Caco-2 (cell line): ENCODE results near the gene RALGDS. TPM values are rescaled to one million over a fixed set of nuclear protein-coding genes. Genes with fewer than 3 reads are reported as not detected.

Experiments used
- BruUV-seq: library from RNA; stranded (reverse); fragments of 400-500 nt; replicated peaks from 2 replicates; lab custom pipeline; 2021; lab: Mats Ljungman, UMichigan
- CTCF ChIA-PET: fragments of 300-600 bp; sonication (Branson Sonifier 250); formaldehyde crosslinking; loops from one replicate; lab custom pipeline; 2022; ENCODE audit warnings: antibody characterized with exemption; lab: Charles Lee
- POLR2A ChIA-PET: fragments of 300-600 bp; sonication (Branson Sonifier 250); formaldehyde crosslinking; loops from one replicate; lab custom pipeline; 2022; ENCODE audit warnings: antibody characterized with exemption; lab: Charles Lee
- DNase-seq, 2 experiments: peaks; one replicate each; pipeline versions ENCODE4 v3.0.0 to v3.0.0-alpha.2; 2020 to 2022
- H3K27me3 ChIP-seq: replicated peaks from 2 replicates; pipeline ENCODE4 v1.6.0; 2011; ENCODE audit warnings: low read length; ENCODE audit not compliant: control insufficient read depth, insufficient read depth
- H3K36me3 ChIP-seq: 2 replicates; pipeline ENCODE4 v1.5.1; 2011; ENCODE audit warnings: low read length; ENCODE audit not compliant: control insufficient read depth, insufficient read depth
- H3K4me1 ChIP-seq: fragments of 250-450 bp; sonication (Bioruptor Pico); 2 replicates; pipeline ENCODE4 v1.5.1; 2020; ENCODE audit warnings: mild to moderate bottlenecking
- H3K4me3 ChIP-seq: 2 replicates; pipeline ENCODE4 v1.5.1; 2011; ENCODE audit warnings: low read depth, mild to moderate bottlenecking, control low read depth, low read length
- H3K9me3 ChIP-seq: fragments of 250-450 bp; sonication (Bioruptor Pico); 2 replicates; pipeline ENCODE4 v1.5.1; 2020; ENCODE audit warnings: mild to moderate bottlenecking, moderate library complexity
- H3K27ac Mint-ChIP-seq: one replicate; pipeline ENCODE4 v1.8.0; 2022; ENCODE audit warnings: mixed read lengths; ENCODE audit not compliant: unreplicated experiment
- H3K27me3 Mint-ChIP-seq: one replicate; pipeline ENCODE4 v1.8.0; 2022; ENCODE audit warnings: mixed read lengths; ENCODE audit not compliant: insufficient read depth, unreplicated experiment
- H3K36me3 Mint-ChIP-seq: one replicate; pipeline ENCODE4 v1.8.0; 2022; ENCODE audit warnings: mild to moderate bottlenecking, mixed read lengths; ENCODE audit not compliant: insufficient read depth, unreplicated experiment
- H3K4me1 Mint-ChIP-seq: one replicate; pipeline ENCODE4 v1.8.0; 2022; ENCODE audit warnings: low read depth, mixed read lengths; ENCODE audit not compliant: unreplicated experiment
- H3K4me3 Mint-ChIP-seq: one replicate; pipeline ENCODE4 v1.8.0; 2022; ENCODE audit warnings: mild to moderate bottlenecking, moderate library complexity, mixed read lengths; ENCODE audit not compliant: unreplicated experiment
- H3K9me3 Mint-ChIP-seq: one replicate; pipeline ENCODE4 v1.8.0; 2022; ENCODE audit warnings: mixed read lengths; ENCODE audit not compliant: unreplicated experiment
- intact Hi-C: fragments of 100-400 bp; cut with micrococcal nuclease; formaldehyde crosslinking; loops from one replicate; pipeline ENCODE4 v1.10.0; 2022; ENCODE audit not compliant: unreplicated experiment
- total RNA-seq: library from RNA; stranded (reverse); gene quantifications from 2 replicates; pipeline ENCODE4 v1.2.3, GENCODE V29; 2022
- TF ChIP-seq, protein P1 (sequence below), 2 experiments: fragments of 200-600 bp in 1 of 2; IDR thresholded peaks; 1 replicate in 1 of 2; 2 replicates in 1 of 2; pipeline versions ENCODE4 v1.5.1 to v1.8.0; 2011 to 2022; ENCODE audit warnings: antibody characterized with exemption in 1 of 2, control low read depth in 1 of 2, inconsistent platforms in 1 of 2, low read depth in 1 of 2, low read length in 1 of 2, mild to moderate bottlenecking in 1 of 2, moderate library complexity in 1 of 2; ENCODE audit not compliant: insufficient read depth in 1 of 2, severe bottlenecking in 1 of 2, unreplicated experiment in 1 of 2

RALGDS gene
- total RNA-seq, 1 experiment from 2014 or later: 18.7 TPM

- no peaks in the 10 kb centered on the region for H3K27me3 ChIP-seq
- no peak for DNase-seq
- Mint-ChIP-seq H3K4me3 (no peak overlapping the region), H3K4me1 (no peaks in the 10 kb centered on the region), H3K9me3 (no peaks in the 10 kb centered on the region), H3K27ac (no peak overlapping the region), H3K27me3 (no peaks in the 10 kb centered on the region), H3K36me3 (peaks cover 31% of the 10 kb centered on the region)
- ChIA-PET CTCF (interaction anchor here (0.6 to 1.0 kb wide), 4 partner anchors 35 to 42 kb away, joined by 3 to 5 read pairs (median 4); no protein-coding TSS in a partner anchor), POLR2A (no interaction called here)
- H3K9me3 ChIP-seq: no peaks in the 10 kb centered on the region
- TF ChIP-seq, protein P1, sequence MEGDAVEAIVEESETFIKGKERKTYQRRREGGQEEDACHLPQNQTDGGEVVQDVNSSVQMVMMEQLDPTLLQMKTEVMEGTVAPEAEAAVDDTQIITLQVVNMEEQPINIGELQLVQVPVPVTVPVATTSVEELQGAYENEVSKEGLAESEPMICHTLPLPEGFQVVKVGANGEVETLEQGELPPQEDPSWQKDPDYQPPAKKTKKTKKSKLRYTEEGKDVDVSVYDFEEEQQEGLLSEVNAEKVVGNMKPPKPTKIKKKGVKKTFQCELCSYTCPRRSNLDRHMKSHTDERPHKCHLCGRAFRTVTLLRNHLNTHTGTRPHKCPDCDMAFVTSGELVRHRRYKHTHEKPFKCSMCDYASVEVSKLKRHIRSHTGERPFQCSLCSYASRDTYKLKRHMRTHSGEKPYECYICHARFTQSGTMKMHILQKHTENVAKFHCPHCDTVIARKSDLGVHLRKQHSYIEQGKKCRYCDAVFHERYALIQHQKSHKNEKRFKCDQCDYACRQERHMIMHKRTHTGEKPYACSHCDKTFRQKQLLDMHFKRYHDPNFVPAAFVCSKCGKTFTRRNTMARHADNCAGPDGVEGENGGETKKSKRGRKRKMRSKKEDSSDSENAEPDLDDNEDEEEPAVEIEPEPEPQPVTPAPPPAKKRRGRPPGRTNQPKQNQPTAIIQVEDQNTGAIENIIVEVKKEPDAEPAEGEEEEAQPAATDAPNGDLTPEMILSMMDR (IDR thresholded peaks at IDR 0.05; ENCODE audit: insufficient read depth in 1 of 2, low read depth in 1 of 2, low read length in 1 of 2, severe bottlenecking in 1 of 2, unreplicated experiment in 1 of 2): no peak
- H3K4me3 ChIP-seq: no peak overlapping the region
- no TSS peak for BruUV-seq
- intact Hi-C loops: no loop called here
- no peaks in the 10 kb centered on the region for H3K4me1 ChIP-seq
- H3K36me3 ChIP-seq: peaks cover 1% of the 10 kb centered on the region; the same call in 1 of the 2 replicates
Observed at GRCh38 chr9:133106511-133107244, 14.4 kb downstream of the RALGDS start.

DNA sequence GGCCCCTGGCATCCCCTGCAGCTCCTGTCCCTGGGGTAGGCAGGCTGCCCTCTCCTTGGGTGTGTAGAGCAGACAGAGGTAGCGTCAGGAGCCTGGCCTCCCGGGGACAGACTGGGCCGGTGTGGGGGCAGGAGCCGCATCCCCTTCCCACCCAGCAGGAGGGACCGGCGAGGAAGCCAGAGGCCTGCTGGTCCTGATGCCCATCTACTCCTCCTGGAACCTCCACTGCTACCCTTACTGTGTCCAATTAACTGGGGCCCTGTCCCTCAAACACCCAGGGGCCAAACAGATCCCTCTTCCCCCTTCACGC is 15.6 kb downstream of the RALGDS start:
- ChIA-PET CTCF (interaction anchor here (0.6 to 1.0 kb wide), 3 partner anchors 39 to 1093 kb away, joined by 4 to 8 read pairs (median 5); no protein-coding TSS in a partner anchor), POLR2A (interaction anchor here (0.6 kb wide), 1 partner anchor 9 kb away, joined by 3 read pairs; no protein-coding TSS in a partner anchor)
- TF ChIP-seq, protein P1 (IDR thresholded peaks at IDR 0.05; ENCODE audit: insufficient read depth in 1 of 2, low read depth in 1 of 2, low read length in 1 of 2, severe bottlenecking in 1 of 2, unreplicated experiment in 1 of 2): no peak
- H3K9me3 ChIP-seq: no peaks in the 10 kb centered on the region
- Mint-ChIP-seq H3K27ac (no peak overlapping the region), H3K4me3 (no peak overlapping the region), H3K4me1 (no peaks in the 10 kb centered on the region), H3K9me3 (no peaks in the 10 kb centered on the region), H3K27me3 (no peaks in the 10 kb centered on the region), H3K36me3 (peaks cover 42% of the 10 kb centered on the region)
- no peaks in the 10 kb centered on the region for H3K27me3 ChIP-seq
- H3K4me3 ChIP-seq: no peak overlapping the region
- DNase-seq: no peak
- peaks cover 1% of the 10 kb centered on the region; the same call in 1 of the 2 replicates for H3K36me3 ChIP-seq
- intact Hi-C loops: no loop called here
- no peaks in the 10 kb centered on the region for H3K4me1 ChIP-seq
- BruUV-seq: no TSS peak

GRCh38 chr9:133104718-133105460 is 16.2 kb downstream of the RALGDS start:
- TF ChIP-seq, protein P1 (IDR thresholded peaks at IDR 0.05; ENCODE audit: insufficient read depth in 1 of 2, low read depth in 1 of 2, low read length in 1 of 2, severe bottlenecking in 1 of 2, unreplicated experiment in 1 of 2): no peak
- intact Hi-C loops: no loop called here
- Histone ChIP-seq H3K27me3 (no peaks in the 10 kb centered on the region), H3K4me3 (no peak overlapping the region), H3K4me1 (no peaks in the 10 kb centered on the region), H3K9me3 (no peaks in the 10 kb centered on the region), H3K36me3 (peaks cover 1% of the 10 kb centered on the region; the same call in 1 of the 2 replicates)
- no peaks in the 10 kb centered on the region for H3K4me1 Mint-ChIP-seq
- ChIA-PET POLR2A (no interaction called here), CTCF (no interaction called here)
- H3K4me3 Mint-ChIP-seq: no peak overlapping the region
- peaks cover 46% of the 10 kb centered on the region for H3K36me3 Mint-ChIP-seq
- no TSS peak for BruUV-seq
- H3K9me3 Mint-ChIP-seq: no peaks in the 10 kb centered on the region
- no peaks in the 10 kb centered on the region for H3K27me3 Mint-ChIP-seq
- no peak overlapping the region for H3K27ac Mint-ChIP-seq
- DNase-seq: no peak
